Ovary (tissue), 9 donors: ENCODE data around the gene GALR2. TPM values are rescaled to one million over a fixed set of nuclear protein-coding genes. Genes with fewer than 3 reads are reported as not detected.

Experiments
- DNase-seq, 5 donors: peaks; one replicate each; pipeline ENCODE4 v3.0.0-alpha.2; 2019 to 2020
- H3K27ac ChIP-seq, 2 donors: fragments of 200-600 bp; one replicate each; pipeline versions ENCODE4 v1.5.1 to v1.8.0; 2019 to 2022
- H3K27me3 ChIP-seq: fragments of 200-600 bp; one replicate; pipeline ENCODE4 v1.8.0; 2022
- H3K36me3 ChIP-seq: fragments of 200-600 bp; sonication (generic); one replicate; pipeline ENCODE4 v1.5.1; 2019
- H3K4me1 ChIP-seq: one replicate; pipeline ENCODE4 v1.8.1; 2013; ENCODE audit warnings: mild to moderate bottlenecking, moderate library complexity; ENCODE audit not compliant: insufficient read depth
- H3K4me3 ChIP-seq: fragments of 200-600 bp; sonication (generic); one replicate; pipeline ENCODE4 v1.5.1; 2017
- H3K9me3 ChIP-seq, 2 donors: fragments of 200-600 bp in 1 of 2; sonication (generic) in 1 of 2; one replicate each; pipeline versions ENCODE4 v1.5.1 to v1.8.1; 2013 to 2019; ENCODE audit warnings: mild to moderate bottlenecking in 1 of 2, moderate library complexity in 1 of 2
- CTCF ChIP-seq, 3 donors: fragments of 450-650 bp in 2 of 3; fragments of 200-600 bp in 1 of 3; IDR thresholded peaks; one replicate each; pipeline versions ENCODE4 v1.5.1 to v1.8.0; 2016 to 2022; ENCODE audit warnings: antibody characterized with exemption in 3 of 3, mild to moderate bottlenecking in 1 of 3
- EP300 ChIP-seq: sonication (generic); formaldehyde crosslinking; IDR thresholded peaks from one replicate; pipeline ENCODE4 v1.6.1; 2017; ENCODE audit warnings: antibody characterized with exemption
- POLR2A ChIP-seq: fragments of 450-650 bp; IDR thresholded peaks from one replicate; pipeline ENCODE4 v1.6.1; 2017; ENCODE audit warnings: antibody characterized with exemption, mild to moderate bottlenecking, moderate library complexity
- WGBS, 3 donors: extraction: QIAGEN DNeasy Blood & Tissue Kit in 1 of 3; methylation state at CpG; one replicate each; pipeline versions ENCODE4 v1.1.5 to v1.1.7; 2013 to 2017; 5-methylcytosine and 5-hydroxymethylcytosine counted together
- intact Hi-C, 4 donors: fragments of 100-400 bp; cut with DNase I; formaldehyde crosslinking; loops; one replicate each; pipeline versions ENCODE4 v1.11.0 to v1.15.1; 2022 to 2023
- polyA plus RNA-seq, 2 donors: library from polyadenylated mRNA; stranded (reverse); fragments of 200-250 nt in 1 of 2; fragments of 350-450 nt in 1 of 2; fragmentation: Illumina TruSeq in 1 of 2; extraction: RNeasy Lipid Tissue Mini Kit (QIAGEN cat#74804) in 1 of 2; gene quantifications; one replicate each; pipeline ENCODE4 v1.2.3, GENCODE V29; 2013 to 2014
- total RNA-seq, 7 donors: library from RNA; depleted of rRNA in 2 of 7; stranded (reverse); fragments of >200 nt in 2 of 7; fragmentation: NEBNext Ultra II Directional in 3 of 7; extraction: Animal tissue kit (Norgen Biotek cat#: 25700) in 3 of 7; gene quantifications; one replicate each; pipeline versions ENCODE4 v1.1.0 to v1.2.4, GENCODE V29; 2016 to 2023
- donor health status: DM: no; HTN: no; CAD: no; lungs with moderate emphysema.
- donor health status: DM: no; HTN: no; CAD: no.
- donor health status: Bipolar disorder and iron deficiency.
- donor health status: DM: yes; HTN: yes; CAD: no.
- donor health status: DM: no; HTN: no; CAD: no.
- donor health status: DM: yes; HTN: yes; CAD: no.

Gene GALR2
- total and polyA plus RNA-seq, 9 donors = 0.34 TPM; not detected in 8

DNA sequence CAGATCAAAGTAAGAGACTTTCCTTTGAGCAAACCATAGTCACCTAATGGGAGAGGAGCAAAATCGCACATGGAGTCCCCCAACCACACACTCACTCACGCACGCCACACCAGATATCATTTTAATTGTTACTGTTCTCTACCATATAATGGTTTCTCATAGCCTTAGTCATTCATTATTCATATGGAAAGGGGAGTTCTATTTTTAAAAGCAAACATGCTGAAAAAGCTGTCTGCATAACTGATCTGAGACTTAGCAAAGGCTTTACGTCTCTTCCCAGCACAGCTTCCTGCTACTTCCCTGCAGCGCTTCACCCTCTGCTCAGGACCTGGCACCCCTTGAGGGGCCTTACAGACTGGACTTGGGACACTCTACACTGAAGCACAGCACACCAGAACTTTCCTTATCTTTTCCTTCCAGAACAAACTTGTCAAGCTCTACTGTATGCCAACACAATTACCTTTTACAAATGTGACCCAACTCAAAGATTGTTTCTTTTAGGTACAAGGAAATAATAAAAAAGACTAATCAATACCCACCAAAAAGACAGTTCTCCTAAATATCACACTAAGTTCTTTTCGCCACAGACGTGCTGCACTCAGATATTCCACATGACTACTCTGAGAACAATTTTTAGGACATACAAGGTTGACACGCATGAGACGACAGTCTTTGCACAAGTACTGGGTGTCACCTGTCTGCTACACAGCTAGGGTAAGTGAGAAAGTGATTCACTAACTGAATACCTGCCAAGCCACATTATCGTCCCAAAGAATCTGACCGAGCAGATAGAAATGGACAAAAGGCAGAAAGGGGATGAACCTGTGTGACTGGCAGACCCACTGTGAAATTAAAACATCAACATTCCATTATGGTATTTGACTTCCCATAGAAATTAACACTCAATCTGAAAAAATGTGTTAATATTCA is 23.8 kb upstream of the GALR2 start:
- Histone ChIP-seq H3K36me3 (no peaks in the 10 kb centered on the region), H3K27ac (no peak overlapping the region), H3K4me1 (no peaks in the 10 kb centered on the region), H3K4me3 (no peak overlapping the region), H3K9me3 (no peaks in the 10 kb centered on the region), H3K27me3 (no peaks in the 10 kb centered on the region)
- WGBS, 3 donors = 88 to 92% (median 90%) methylated on average over 11 of the region's 11 CpGs
- TF ChIP-seq CTCF (IDR thresholded peaks at IDR 0.05) = no peak
- TF ChIP-seq EP300 = no peak
- TF ChIP-seq POLR2A = no peak
- DNase-seq = no peak
- intact Hi-C loops = no loop called here

- H3K27ac ChIP-seq = no peak overlapping the region
- H3K4me1 ChIP-seq = no peaks in the 10 kb centered on the region
- H3K36me3 ChIP-seq = no peaks in the 10 kb centered on the region
- no peak for DNase-seq
- no peak overlapping the region for H3K4me3 ChIP-seq
- H3K27me3 ChIP-seq = no peaks in the 10 kb centered on the region
- intact Hi-C loops = no loop called here
- 82 to 86% (median 82%) methylated on average over 6 of the region's 6 CpGs for WGBS, 3 donors
- no peak for TF ChIP-seq EP300
- TF ChIP-seq CTCF (IDR thresholded peaks at IDR 0.05) = no peak
- TF ChIP-seq POLR2A = no peak
- H3K9me3 ChIP-seq = no peaks in the 10 kb centered on the region
Observed at GRCh38 chr17:76051561-76051960, 23.0 kb upstream of the GALR2 start.

GRCh38 chr17:76053246-76054111 is 21.1 kb upstream of the GALR2 start:
- Histone ChIP-seq H3K27ac (no peak overlapping the region), H3K4me3 (no peak overlapping the region)
- DNase-seq = no peak

More at GRCh38 chr17:76053246-76054111, 21.1 kb upstream of the GALR2 start:
- Histone ChIP-seq H3K4me1 (no peaks in the 10 kb centered on the region), H3K27me3 (no peaks in the 10 kb centered on the region), H3K9me3 (no peaks in the 10 kb centered on the region), H3K36me3 (no peaks in the 10 kb centered on the region)
- 64 to 71% (median 65%) methylated on average over 17 of the region's 17 CpGs for WGBS, 3 donors
- TF ChIP-seq POLR2A (no peak), CTCF (IDR thresholded peaks at IDR 0.05) (no peak), EP300 (no peak)
- intact Hi-C loops = no loop called here
